ENCODE data around the gene PIGU. TPM values are rescaled to one million over a fixed set of nuclear protein-coding genes. Genes with fewer than 3 reads are reported as not detected.

The PIGU gene
- total and polyA plus RNA-seq, 9 of the 15 experiments (the other 6 are each of a cell fraction or from before 2014, with no cell fraction given) = 6.5 to 100 (median 28.1) TPM

GRCh38 chr20:34595377-34596184 is 81.3 kb downstream of the PIGU start:
- intact Hi-C loops (cut with micrococcal nuclease) = no loop called here
- ChIA-PET POLR2A (no interaction called here), CTCF (ENCODE audit: low intra/inter-chr PET ratio) (no interaction called here)
- DNase-seq (ENCODE audit: extremely low read depth in 1 of 4, low spot score in 3 of 4) = no peak
- Histone ChIP-seq H3K9ac (ENCODE audit: insufficient read depth in 1 of 2, low read depth in 2 of 2, low read length in 2 of 2) (no peak overlapping the region), H3K4me1 (replicated peaks in 1 of 2; ENCODE audit: control insufficient read depth in 2 of 2, insufficient read depth in 2 of 2, low read length in 2 of 2) (no peaks in the 10 kb centered on the region), H4K20me1 (replicated peaks; ENCODE audit: control insufficient read depth, insufficient read depth, low read length) (no peaks in the 10 kb centered on the region), H3K27me3 (ENCODE audit: control insufficient read depth in 2 of 2, insufficient read depth in 2 of 2, low read length in 2 of 2) (no peaks in the 10 kb centered on the region), H2AFZ (ENCODE audit: low read depth, low read length) (no peak overlapping the region), H3K79me2 (ENCODE audit: control insufficient read depth, insufficient read depth, low read length) (no peaks in the 10 kb centered on the region), H3K4me3 (no peak overlapping the region), H3K4me2 (ENCODE audit: insufficient read depth, low read length) (no peak overlapping the region), H3K27ac (ENCODE audit: extremely low read depth, low read depth, low read length) (no peak overlapping the region), H3K9me1 (ENCODE audit: control insufficient read depth, insufficient read depth, low read length) (no peaks in the 10 kb centered on the region), H3K36me3 (ENCODE audit: control insufficient read depth, insufficient read depth, low read length) (no peaks in the 10 kb centered on the region), H3K9me3 (replicated peaks; ENCODE audit: control insufficient read depth, insufficient read depth, low read depth, low read length) (no peaks in the 10 kb centered on the region)
- WGBS (ENCODE audit: insufficient coverage, low coverage, missing lambda C conversion rate) = 72% methylated on average over 9 of the region's 9 CpGs
- BruUV-seq (replicated peaks) = no TSS peak
- no peak for FAIRE-seq
- in situ Hi-C loops (cut with MboI) = no loop called here
- TF ChIP-seq ZNF436 (CRISPR knock-in tag; IDR thresholded peaks at IDR 0.05) = no peak
- ATAC-seq = no peak

DNA sequence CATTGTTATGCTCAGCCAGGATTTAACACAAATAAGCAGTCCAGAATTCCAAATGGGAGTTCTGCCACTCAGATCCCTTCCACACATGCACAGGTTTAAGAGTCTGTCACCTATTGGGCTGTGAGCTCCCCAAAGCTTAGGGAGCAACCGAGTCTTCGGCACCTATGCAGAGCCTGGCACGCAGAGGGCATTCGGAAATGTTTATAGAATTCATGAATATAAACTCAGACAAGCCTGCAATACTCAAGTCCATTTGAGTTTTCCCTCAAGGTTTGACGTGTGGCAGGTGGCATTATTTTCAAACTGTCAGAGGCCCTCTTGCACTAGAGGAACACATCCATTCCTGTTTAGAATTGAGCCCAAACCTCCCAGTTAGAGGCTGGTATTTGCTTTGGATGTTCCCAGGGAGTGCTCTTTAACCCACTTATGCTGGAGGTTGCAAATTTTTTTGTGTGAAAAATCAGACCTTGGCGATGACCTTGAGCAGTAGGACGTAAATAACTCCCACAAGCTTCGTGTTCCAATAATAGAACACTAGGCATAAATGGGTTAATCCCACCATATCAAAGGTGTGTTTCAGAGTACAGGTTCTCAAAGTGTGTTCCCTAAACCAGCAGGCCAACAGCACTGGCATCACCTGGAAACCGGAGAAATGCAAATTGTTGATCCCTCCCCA is 90.3 kb downstream of the PIGU start:
- H2AFZ ChIP-seq (ENCODE audit: low read depth, low read length) = no peak overlapping the region
- no peak overlapping the region for H3K27ac ChIP-seq (ENCODE audit: extremely low read depth, low read depth, low read length)
- CTCF ChIA-PET (ENCODE audit: low intra/inter-chr PET ratio) = no interaction called here
- peaks cover 23% of the 10 kb centered on the region; the same call in 2 of the 3 replicates for H3K36me3 ChIP-seq (ENCODE audit: control insufficient read depth, insufficient read depth, low read length)
- no peak overlapping the region for H3K9ac ChIP-seq (ENCODE audit: insufficient read depth in 1 of 2, low read depth in 2 of 2, low read length in 2 of 2)
- FAIRE-seq (no peak), ATAC-seq (no peak), DNase-seq (ENCODE audit: extremely low read depth in 1 of 4, low spot score in 3 of 4) (no peak)
- in situ Hi-C loops (cut with MboI) (no loop called here), intact Hi-C loops (cut with micrococcal nuclease) (no loop called here)
- no peaks in the 10 kb centered on the region for H3K4me1 ChIP-seq (replicated peaks in 1 of 2; ENCODE audit: control insufficient read depth in 2 of 2, insufficient read depth in 2 of 2, low read length in 2 of 2)
- H3K79me2 ChIP-seq (ENCODE audit: control insufficient read depth, insufficient read depth, low read length) = no peaks in the 10 kb centered on the region
- POLR2A ChIA-PET = interaction anchor here (0.5 kb wide), 1 partner anchor 298 kb away, joined by 3 read pairs; no protein-coding TSS in a partner anchor
- no peaks in the 10 kb centered on the region; the same call in 1 of the 2 replicates for H4K20me1 ChIP-seq (replicated peaks; ENCODE audit: control insufficient read depth, insufficient read depth, low read length)
- H3K4me3 ChIP-seq = no peak overlapping the region
- no peaks in the 10 kb centered on the region for H3K9me3 ChIP-seq (replicated peaks; ENCODE audit: control insufficient read depth, insufficient read depth, low read depth, low read length)
- no TSS peak for BruUV-seq (replicated peaks)
- no peaks in the 10 kb centered on the region for H3K27me3 ChIP-seq (ENCODE audit: control insufficient read depth in 2 of 2, insufficient read depth in 2 of 2, low read length in 2 of 2)
- no peak overlapping the region for H3K4me2 ChIP-seq (ENCODE audit: insufficient read depth, low read length)
- WGBS (ENCODE audit: insufficient coverage, low coverage, missing lambda C conversion rate) = 86% methylated on average over 9 of the region's 9 CpGs
- no peaks in the 10 kb centered on the region for H3K9me1 ChIP-seq (ENCODE audit: control insufficient read depth, insufficient read depth, low read length)
- TF ChIP-seq, protein P1, sequence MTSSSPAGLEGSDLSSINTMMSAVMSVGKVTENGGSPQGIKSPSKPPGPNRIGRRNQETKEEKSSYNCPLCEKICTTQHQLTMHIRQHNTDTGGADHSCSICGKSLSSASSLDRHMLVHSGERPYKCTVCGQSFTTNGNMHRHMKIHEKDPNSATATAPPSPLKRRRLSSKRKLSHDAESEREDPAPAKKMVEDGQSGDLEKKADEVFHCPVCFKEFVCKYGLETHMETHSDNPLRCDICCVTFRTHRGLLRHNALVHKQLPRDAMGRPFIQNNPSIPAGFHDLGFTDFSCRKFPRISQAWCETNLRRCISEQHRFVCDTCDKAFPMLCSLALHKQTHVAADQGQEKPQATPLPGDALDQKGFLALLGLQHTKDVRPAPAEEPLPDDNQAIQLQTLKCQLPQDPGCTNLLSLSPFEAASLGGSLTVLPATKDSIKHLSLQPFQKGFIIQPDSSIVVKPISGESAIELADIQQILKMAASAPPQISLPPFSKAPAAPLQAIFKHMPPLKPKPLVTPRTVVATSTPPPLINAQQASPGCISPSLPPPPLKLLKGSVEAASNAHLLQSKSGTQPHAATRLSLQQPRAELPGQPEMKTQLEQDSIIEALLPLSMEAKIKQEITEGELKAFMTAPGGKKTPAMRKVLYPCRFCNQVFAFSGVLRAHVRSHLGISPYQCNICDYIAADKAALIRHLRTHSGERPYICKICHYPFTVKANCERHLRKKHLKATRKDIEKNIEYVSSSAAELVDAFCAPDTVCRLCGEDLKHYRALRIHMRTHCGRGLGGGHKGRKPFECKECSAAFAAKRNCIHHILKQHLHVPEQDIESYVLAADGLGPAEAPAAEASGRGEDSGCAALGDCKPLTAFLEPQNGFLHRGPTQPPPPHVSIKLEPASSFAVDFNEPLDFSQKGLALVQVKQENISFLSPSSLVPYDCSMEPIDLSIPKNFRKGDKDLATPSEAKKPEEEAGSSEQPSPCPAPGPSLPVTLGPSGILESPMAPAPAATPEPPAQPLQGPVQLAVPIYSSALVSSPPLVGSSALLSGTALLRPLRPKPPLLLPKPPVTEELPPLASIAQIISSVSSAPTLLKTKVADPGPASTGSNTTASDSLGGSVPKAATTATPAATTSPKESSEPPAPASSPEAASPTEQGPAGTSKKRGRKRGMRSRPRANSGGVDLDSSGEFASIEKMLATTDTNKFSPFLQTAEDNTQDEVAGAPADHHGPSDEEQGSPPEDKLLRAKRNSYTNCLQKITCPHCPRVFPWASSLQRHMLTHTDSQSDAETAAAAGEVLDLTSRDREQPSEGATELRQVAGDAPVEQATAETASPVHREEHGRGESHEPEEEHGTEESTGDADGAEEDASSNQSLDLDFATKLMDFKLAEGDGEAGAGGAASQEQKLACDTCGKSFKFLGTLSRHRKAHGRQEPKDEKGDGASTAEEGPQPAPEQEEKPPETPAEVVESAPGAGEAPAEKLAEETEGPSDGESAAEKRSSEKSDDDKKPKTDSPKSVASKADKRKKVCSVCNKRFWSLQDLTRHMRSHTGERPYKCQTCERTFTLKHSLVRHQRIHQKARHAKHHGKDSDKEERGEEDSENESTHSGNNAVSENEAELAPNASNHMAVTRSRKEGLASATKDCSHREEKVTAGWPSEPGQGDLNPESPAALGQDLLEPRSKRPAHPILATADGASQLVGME (CRISPR knock-in tag; IDR thresholded peaks at IDR 0.05) = no peak
- no peak for TF ChIP-seq BRCA1 (IDR thresholded peaks at IDR 0.05)
- no peak for TF ChIP-seq BRCA1 (CRISPR knock-in tag; IDR thresholded peaks at IDR 0.05)
- no peak for TF ChIP-seq PHF21A (IDR thresholded peaks at IDR 0.05; ENCODE audit: borderline replicate concordance, low read depth)
- TF ChIP-seq HOXB6 (CRISPR knock-in tag; IDR thresholded peaks at IDR 0.05; ENCODE audit: borderline replicate concordance) = no peak
- no peak for TF ChIP-seq ATF3 (IDR thresholded peaks at IDR 0.05)
- no peak for TF ChIP-seq ATF3 (CRISPR knock-in tag; conservative IDR thresholded peaks at IDR 0.05)

All from K562 (cell line).